Occipital lobe (tissue), 2 donors: Measurements from ENCODE around the gene SLC25A26. TPM values are rescaled to one million over a fixed set of nuclear protein-coding genes. Genes with fewer than 3 reads are reported as not detected.

Experiments used
- DNase-seq: peaks from one replicate; lab custom pipeline; 2025; lab: John Stamatoyannopoulos, UW
- total RNA-seq: library from RNA; depleted of rRNA; stranded (reverse); fragments of >200 nt; gene quantifications from one replicate; pipeline ENCODE4 v1.2.3, GENCODE V29; 2014

The SLC25A26 gene
- total RNA-seq, 1 donor from 2014 or later: 39.0 TPM

DNA sequence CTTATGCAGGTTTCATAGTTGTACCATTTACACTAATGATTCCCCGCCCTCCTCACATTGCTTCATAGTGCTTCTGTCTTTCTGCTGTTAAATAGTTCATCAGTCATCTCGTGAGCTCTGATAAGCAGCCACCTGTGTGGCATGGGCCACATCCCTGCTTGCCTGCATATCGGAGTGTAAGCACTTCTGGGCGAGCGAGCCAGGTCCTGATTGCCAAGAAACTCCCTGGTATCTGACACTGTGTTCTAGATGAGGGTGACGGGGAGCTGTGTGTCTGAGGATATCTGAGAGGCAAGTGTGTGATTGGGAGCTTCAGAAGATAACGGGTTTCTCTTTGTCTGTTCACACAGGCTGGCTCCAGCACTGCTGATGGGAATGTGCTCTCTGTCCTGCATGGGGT is 149.4 kb downstream of the SLC25A26 start:
- DNase-seq: no peak

DNA sequence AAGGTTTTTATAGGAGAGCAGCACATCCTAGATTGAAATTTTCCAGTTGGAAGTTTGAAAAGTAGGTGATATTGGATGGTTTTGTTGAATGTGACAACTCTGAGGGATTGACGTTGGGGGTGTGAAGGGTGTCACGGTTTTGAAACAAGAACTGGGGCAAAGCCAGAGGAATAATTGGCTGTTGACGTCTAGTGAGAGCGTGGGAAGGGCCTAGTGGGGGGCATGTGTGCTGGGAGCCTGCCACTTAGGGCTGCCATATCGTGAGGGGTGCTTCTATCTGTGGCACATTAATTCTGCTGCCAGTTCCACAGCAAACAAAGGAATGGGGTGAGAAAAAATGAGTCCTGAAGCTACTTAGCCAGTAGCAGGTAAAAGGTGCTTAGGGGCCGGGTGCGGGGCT is 150.6 kb downstream of the SLC25A26 start:
- DNase-seq: no peak

DNA sequence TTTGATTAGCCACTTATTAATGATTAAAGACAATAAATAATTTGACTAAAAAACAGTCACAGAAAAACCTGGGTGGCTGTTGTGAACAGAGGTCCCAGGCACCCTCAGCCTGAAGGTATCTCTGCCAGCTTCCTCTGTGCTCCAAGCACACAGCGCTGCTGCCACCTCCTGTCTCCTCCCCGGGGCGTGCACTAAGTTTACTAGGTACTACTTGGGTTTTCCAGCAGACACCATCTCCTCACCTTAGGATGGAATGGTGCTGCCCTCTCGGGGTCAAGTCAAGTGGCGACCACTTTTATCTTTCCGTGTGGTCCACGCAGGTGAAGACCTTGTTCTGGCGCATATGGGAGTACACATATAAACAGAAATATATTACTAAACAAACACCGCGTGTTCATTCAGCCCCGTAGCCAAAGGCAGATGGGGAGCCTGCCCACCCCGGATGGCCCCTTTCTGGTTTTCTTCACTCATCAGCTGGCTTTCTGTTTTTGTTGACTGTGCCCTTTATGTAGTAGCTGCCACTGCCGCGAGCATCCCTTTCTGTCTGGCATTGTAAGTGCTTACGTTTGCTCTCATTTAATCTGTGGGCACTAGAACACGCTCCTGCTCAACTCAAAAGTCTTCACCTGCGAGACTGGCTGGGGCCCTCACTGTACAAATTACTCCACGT is 152.0 kb downstream of the SLC25A26 start:
- no peak for DNase-seq

DNA sequence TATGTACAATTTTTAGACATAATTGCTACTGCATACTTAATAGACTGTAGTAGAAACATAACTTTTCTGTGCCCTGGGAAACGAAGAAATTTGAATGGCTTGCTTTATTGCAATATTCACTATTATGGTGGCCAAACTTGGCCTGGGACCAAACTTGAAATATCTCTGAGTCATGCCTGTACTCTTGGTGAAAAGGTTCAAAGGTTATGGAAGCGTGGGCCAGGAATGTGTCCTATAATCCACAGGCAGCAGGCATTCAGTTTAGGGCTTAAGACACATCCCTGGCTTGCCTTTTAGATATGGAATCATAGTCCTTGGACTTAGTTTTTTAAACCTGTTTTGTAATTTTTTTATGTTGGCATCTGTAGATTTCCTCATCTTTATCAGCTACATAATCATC is 155.8 kb downstream of the SLC25A26 start:
- no peak for DNase-seq

DNA sequence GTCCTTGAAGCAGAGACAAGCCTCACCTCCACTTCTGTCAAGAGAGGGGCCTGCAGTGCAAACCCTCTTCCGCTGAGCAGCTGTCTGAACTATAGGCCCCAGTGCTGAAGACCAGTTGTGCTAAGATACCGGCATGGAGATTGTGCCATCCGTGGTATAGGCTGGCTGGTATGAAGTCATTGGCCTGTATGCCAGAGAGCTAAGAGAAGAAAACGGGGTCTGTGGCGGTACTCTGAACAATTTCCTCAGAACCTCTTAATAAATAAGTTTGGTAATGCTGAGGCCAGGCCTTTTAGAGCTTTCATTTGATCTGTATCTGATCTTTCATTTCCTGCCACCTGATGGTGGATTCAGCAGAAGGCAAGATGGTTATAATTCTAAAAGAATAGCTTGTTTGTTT is 157.0 kb downstream of the SLC25A26 start:
- DNase-seq: no peak

DNA sequence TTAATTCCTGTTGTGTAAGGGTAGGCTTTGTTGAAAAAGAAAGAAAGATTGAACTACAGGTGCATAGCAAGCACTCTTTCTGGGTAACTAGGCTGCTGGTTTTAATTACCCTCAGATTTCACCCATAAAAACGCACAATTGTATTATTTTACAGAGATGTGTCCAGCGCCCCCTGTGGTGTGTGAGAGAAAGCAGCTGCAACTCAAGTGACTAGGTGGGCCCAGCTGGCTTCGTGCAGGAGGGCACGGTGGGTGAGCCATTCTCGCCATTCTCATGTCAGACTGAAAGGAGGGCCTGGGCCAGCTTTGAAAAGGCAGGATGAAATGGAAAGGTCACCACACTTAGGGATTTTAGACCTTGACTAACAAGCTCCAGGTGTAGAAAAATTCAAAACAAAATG is 157.5 kb downstream of the SLC25A26 start:
- DNase-seq: no peak

DNA sequence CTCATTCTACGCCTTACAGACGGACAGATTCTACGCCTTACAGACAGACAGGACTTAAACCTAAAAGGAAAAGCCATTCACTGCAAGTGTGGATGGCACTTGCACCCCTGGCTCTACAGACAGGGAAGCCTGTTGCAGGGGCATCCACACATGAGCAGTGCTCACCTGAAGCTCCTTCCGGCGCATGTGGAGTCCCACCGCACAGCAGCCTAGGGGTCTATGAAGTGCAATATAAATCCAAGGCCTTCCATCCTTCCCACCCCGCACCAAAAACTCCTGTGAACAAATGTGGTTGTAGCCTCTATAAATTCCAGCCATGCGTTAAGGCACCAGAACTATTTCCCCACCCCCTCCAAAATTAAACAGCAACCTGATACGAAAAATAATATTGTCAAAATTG is 158.8 kb downstream of the SLC25A26 start:
- DNase-seq: no peak

DNA sequence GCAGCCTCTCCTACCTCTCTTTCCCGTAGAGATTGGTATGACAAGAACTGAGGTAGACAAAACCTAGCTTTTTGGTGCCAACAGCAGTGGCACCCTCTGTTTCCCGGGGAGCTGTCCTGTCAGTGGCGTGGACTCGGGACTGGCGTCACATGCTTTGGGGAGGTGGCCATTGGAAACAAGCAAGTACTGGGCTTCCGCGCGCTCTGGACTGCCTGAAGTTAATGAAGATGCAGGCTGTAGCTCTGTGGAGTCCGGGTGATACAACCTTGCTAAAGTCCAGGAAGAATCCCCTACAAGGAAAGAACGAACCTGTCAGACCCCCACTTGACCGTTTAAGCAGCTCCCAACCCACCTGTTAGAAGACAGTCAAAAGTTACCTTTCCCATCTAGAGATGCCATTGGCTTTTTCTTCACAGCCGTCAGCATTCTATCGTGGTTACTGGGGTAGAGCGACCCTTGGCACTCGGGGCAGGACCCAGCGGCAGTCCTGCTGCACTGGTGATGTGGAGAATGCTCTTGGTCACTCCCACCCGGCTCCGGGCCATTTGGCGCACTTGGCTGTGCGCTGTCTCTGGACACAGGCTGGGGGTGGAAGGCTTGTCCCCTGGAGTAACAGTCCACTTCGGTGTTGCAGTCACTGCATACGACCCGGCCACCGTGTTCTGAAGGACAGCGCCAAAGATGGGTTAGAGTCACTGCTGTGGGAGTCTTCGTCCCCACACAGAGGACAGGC is 159.6 kb downstream of the SLC25A26 start:
- DNase-seq: no peak

DNA sequence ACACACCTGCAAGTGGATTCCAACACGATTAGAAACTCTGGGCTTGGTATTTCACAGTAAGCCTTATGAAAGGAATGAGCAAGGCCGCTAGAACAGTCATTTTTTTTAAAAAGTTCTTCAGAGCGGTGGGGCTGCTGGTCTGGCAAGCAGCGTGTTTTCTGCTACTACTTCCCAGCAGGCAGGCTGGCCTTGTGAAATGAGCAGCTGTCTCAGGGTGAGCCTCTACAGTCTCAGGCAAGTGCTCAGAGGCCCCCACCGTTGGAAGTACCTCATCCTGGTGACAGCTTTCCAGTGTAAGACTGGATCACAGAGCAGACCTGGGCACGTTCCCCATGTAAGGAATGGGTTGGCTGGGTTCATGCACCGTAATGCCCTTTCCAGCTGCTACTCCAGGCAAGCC is 160.8 kb downstream of the SLC25A26 start:
- no peak for DNase-seq

DNA sequence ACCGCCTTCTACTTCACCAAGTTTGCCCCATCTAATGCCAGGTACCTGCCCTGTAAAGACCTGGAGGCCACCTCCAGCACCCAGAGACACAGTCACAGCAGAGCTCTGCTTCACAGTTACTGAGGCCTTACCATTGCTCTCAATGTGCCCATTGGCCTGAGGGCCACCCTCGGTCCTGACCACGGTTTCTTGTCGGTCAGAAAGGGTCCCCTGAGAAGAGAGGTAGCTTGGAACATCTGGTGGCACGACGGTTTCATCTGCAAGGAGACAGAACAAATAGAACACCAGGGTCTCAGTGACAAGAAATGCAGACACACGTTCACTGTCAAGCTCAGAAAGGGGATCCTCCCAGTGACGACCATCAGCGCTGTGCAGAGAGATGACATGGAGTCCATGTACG is 161.3 kb downstream of the SLC25A26 start:
- DNase-seq: no peak

DNA sequence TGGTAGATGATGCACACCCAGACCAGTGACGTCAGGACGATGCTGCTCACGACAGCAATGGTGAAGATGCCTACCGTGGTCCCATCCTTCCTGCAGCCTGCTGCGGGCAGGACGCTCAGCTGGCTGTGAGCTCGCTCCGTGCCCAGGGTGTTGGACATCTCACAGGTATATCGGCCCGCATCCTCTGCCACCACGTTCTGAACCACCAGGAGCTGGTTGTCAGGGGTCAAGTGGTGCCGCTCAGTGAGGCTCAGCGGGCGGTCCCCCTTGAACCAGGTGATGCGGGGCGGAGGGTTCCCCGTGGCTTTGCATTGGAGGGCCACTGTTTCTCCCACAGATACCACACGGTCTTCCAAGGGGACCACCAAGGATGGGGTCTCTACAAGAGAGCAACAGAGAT is 162.2 kb downstream of the SLC25A26 start:
- DNase-seq: no peak

DNA sequence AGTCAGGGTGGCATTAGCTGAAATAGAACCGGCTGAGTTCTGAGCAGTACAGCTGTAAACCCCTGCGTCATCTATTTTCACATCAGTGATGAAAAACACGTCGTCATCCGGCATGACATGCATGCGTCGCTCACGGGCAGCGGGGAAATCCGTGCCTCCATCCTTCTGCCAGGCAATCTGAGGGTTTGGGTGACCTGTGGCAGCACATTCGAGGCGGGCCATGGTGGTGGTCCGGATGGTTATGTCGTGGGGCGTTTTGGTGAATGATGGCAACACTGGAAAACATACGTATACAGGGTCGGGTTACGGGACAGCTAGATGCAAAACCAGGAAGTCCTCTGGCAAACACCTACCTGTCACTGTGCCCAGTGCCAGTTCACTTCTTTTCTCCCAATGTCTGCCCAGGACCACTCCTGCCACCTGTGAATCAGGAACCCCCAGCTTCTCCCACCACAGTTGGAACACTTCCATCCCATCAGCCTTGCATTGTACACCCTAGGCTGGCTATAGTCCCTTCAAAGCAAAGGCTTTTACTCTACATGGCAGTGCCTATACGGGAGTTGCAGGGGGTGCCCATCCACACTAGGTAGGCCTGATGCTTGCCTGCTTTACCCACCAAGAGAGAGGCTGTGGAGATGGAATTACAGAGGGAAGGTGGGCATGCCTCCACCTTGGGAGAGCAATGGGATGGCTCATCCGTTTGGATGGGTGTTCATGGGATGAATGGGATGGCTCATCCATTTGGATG is 163.4 kb downstream of the SLC25A26 start:
- DNase-seq: no peak

DNA sequence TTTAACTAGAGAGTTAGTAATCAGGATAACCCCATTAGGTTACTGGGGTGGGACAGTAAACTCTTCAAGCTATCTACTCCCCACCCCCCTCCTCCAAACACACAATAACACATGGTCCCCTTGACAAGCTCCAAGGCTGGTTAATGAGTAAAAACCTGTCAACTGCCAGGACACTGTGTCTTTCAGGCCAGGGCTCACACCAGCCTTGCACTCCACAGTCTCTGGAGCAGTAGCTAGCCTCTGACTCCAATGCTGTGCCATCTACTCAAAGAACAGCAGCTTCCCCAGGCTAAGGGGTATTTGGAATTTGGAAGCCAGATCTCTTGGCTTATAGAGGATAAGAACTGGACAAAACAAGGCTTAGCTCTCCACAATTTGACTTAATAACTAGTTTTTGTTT is 164.3 kb downstream of the SLC25A26 start:
- no peak for DNase-seq

DNA sequence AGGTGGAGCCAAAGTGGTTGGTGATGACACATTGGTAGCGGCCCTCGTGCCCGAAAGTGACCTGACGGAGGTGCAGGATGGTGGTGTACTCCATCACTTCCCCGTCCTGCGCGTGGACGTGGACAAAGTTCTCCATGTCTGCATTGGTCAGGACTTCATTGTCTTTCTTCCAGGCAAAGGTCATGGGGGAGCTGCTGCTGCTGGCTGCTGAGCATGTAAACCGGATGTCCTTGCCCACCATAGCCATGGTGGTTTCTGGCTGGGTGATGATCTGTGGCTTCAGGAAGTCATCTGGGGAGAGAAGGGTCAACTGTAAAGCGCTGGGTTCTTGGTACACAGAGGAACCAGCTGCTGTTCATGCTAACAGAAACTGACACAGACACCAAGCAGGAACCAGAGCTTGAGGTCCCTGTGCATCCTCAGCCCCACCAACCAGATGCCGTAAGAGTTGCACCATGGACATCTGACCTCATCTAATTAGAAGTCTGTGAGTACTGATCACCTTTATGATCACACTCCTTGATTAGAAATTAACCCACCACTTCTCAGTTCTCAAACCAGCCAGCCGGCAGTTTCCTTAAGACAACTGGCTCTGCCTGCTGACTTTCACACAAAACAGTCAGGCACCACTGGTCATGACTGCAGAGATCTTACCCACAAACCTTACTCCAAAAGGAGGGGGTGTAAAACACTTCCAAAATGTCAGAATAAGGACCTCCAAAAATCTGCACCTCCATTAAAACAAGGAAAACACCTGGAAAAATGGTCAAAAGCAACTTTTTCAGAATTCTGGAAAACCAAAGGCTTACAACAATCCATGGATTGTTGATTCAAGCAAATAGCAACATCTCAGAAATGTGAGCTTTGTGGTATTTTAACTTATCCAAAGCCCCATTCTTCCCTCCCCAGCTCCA is 165.5 kb downstream of the SLC25A26 start:
- no peak for DNase-seq

DNA sequence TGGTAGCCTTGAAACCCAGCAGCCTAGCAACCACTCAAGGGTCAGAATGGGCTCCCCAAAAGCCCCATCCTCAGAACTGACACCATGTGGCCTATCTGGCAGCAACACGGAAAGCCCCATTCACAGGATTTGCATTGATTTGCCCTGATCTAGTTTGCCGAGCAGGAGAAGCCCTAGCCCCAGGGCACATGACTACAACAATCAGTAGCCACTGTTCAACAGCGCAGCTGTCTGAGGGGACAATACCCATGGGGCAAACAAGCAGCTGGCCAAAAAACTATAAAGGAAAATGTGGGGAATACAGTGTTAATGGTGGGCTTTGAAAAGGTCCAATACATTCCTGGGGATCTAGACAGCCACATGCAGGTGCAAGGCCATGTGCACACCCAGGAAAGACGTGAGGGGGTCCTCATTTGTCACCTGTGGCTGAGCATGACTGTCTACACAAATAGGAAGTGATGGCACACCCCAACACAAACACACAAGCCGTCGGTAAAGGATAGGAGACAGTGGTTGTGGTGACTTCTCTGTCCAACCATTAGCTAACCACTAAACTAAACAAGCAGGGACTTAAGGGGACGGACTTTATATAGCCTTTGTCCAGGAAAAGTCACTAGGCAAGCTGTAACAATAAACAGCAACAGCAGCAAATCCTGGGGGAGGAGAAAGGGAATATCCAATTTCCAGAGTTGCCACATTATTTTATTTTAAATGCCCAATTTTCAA is 166.3 kb downstream of the SLC25A26 start:
- DNase-seq: no peak

DNA sequence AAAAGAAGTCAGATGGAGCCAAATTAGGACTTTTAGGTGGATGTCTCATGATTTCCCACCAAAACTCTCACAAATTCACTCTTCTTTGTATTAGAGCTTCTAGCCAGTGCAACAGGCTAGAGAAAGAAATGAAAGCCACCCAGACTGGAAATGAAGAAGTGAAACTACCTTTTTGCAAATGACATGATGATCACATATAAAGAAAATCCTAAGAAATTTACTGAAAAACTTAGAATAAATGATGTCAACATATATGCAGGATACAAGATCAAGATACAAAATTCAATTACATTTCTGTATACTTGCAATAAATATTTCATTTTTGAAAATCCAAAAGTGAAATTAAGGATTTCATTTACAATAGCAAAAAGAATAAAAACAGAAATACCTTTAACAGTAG is 169.2 kb downstream of the SLC25A26 start:
- DNase-seq: no peak

DNA sequence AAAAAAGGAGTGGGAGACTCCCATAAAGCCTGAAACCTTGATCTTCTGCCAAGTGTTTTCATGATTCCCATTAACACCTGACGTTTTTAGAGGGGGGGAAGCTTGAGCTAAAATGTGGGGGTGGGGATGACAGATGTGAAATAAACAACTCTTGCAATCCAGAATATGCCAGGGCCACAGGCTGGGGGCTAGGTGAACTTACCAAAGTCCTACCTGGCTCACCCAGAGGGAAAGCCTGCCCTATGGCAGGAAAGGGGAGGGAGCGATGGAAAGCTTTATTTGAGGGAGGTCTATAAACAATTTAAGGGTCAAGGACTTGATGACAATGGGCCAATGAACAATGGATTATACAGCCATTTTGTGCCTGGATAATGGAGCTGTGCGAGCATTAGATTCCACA is 171.7 kb downstream of the SLC25A26 start:
- no peak for DNase-seq

DNA sequence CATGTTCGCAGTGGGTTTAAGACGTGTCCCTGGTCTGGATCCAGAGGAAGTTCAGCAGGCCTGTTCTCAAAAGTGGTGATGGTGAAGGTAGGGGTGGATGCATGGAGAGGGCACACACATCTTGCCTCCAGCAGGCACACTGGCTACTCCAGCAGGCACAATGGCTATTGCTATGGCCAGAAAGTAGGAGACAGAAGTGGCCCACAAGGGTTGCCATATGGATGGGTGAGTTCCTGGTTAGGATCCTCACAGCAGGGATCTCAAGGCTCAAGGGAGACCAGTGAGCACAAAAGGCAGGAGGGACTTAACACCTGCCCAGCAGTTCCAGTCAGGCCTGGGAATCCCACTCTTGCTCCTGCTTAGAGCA is 172.1 kb downstream of the SLC25A26 start:
- DNase-seq: no peak

DNA sequence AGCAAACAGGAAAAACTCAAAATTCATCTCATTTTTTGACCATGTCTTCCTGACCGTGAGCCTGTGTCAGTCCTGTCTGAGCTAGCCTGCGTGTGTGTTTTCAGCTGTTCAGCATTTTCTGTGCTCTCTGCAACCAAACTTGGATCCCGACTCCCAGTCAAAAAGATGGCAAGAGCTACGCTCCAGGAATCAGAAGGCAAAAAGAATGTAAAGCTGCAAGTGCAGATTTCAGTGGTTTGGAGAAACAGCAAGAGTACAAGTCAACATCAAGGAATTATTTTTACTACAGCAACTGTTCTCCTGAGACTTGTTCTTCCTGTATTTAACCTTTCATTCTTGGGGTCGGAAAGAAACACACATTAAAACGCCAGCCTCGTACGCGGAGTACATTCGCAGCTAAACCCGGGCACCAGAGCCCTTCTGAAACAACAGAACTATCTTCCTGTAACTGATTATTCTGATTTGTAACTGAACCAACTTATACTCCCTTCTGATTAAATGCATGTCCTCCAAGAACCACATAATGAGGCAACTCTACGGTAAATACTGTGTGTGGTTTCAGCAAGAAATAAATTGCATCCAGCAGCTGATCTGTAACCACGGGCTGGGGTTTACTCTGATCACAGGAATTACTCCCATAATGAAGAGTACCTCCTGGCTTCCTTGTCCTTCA is 172.7 kb downstream of the SLC25A26 start:
- no peak for DNase-seq

DNA sequence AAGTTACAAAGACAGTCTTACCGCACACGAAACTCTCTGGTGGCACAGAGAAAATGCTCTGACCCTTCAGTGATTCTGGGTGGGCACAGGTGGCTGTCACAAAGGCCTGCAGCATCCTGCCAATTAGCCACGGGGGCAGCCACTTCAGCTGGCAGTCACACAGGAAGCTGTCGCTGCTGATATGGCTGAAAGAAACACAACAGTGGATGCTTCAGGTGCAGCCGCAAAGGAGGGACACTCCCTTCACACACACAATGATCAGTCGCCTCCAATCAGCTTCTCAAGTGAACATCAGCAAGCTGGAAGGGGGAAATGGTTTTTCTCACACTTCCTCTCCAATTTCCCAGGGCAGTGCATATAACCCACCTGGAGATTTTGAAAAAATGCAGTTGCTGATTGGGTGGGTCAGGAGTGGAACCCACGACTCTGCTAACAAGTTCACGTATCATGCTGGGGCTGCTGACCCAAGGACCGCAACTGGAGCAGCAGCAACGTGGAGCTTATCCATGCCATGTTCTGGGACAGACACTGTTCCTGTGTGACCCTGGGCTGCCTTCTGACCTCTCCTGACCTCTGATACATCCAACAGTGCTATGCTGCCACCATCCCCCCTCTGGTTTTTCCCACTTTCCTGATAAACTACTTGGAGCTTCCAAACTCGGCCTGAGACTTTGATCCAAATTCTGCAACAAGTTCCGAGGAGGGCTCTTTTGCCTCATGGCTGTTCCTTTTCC is 173.4 kb downstream of the SLC25A26 start:
- no peak for DNase-seq
